Activated CD8-positive, alpha-beta memory T cell treated with anti-CD3 and anti-CD28 coated beads for 1 hour (primary cell): ENCODE measurements around the gene S100A6.
"Not testable (repeated sequence)": the region's sequence is repeated elsewhere in the genome, so short reads cannot be mapped to it uniquely, and the experiment has no call there.

ENCODE experiments used
- DNase-seq, 2 donors: peaks; one replicate each; pipeline ENCODE4 v3.0.0-alpha.2; 2020; ENCODE audit warnings: low read depth in 1 of 2; ENCODE audit errors: extremely low read depth in 1 of 2

S100A6 gene

GRCh38 chr1:153565529-153566374 is 30.0 kb upstream of the S100A6 start, which contains the start of gene S100A2:
Gene S100A2, minus strand, starts transcription at chr1:153565844. Its CDS starts 1,967 bp downstream, at chr1:153563877.
- no peak for DNase-seq

- no peak for DNase-seq
Observed at GRCh38 chr1:153563991-153564390, 28.2 kb upstream of the S100A6 start.

- DNase-seq: no peak
Observed at GRCh38 chr1:153563483-153563901, 27.7 kb upstream of the S100A6 start.

GRCh38 chr1:153562021-153562420 is 26.2 kb upstream of the S100A6 start:
- DNase-seq: not testable (repeated sequence)

GRCh38 chr1:153561466-153561985 is 25.7 kb upstream of the S100A6 start:
- no peak for DNase-seq

GRCh38 chr1:153560771-153561465 is 25.1 kb upstream of the S100A6 start:
- no peak for DNase-seq

GRCh38 chr1:153560241-153560640 is 24.4 kb upstream of the S100A6 start:
- no peak for DNase-seq

GRCh38 chr1:153557877-153558276 is 22.1 kb upstream of the S100A6 start:
- DNase-seq: no peak

- no peak for DNase-seq
Observed at GRCh38 chr1:153556348-153556747, 20.6 kb upstream of the S100A6 start.

- DNase-seq: no peak
Observed at GRCh38 chr1:153553830-153554541, 18.2 kb upstream of the S100A6 start.

- no peak for DNase-seq
Observed at GRCh38 chr1:153553096-153553495, 17.3 kb upstream of the S100A6 start.

- DNase-seq: no peak
Observed at GRCh38 chr1:153552335-153552734, 16.5 kb upstream of the S100A6 start.

GRCh38 chr1:153550827-153551500 is 15.2 kb upstream of the S100A6 start:
- no peak for DNase-seq

- no peak for DNase-seq
Observed at GRCh38 chr1:153550398-153550758, 14.6 kb upstream of the S100A6 start.

GRCh38 chr1:153549741-153550397 is 14.1 kb upstream of the S100A6 start:
- DNase-seq: no peak

- DNase-seq: no peak
Observed at GRCh38 chr1:153548722-153549688, 13.2 kb upstream of the S100A6 start, which contains the start of gene S100A3. Gene S100A3, minus strand, starts transcription at chr1:153549258. Its CDS starts 773 bp downstream, at chr1:153548485.

- DNase-seq: no peak
Observed at GRCh38 chr1:153547560-153548551, 12.1 kb upstream of the S100A6 start.
